GM18498 (cell line): ENCODE results near the gene ETNPPL.

Source experiments
- ATAC-seq: cut with Tn5 transposase; IDR thresholded peaks from one replicate; pipeline ENCODE4 v1.9.1; 2021; ENCODE audit warnings: mild to moderate bottlenecking, moderate library complexity; ENCODE audit not compliant: unreplicated experiment

Gene ETNPPL

DNA sequence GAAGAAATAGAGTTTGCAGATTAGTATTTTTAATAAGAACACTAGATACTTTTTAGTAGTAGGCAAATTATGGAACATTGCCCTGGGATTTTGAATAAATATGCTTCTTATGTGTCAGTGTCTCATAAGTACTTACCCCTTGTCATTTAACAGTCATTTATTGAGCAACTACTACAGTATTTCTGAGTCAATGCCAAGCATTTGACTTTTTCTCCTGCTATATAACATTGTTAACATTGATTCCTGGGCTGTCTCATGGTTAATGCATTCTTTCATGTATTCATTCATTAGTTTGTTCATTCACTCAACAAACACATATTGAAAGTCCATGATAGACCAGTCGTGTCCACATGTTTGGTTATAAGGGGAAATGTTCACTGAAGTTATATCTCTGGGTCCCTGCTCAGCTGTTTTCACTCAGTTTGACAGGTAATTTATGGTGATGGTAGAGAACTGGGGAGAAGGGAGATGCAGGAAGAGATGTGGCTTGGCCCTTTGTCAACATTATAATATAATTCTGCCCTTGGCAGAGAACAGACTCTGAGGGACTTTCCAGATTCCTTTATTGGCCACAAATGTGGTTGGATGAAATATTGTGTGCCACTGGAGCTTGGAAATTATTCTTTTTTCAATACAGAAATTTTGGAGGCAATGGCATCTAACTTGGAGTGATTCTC lies 62.6 kb downstream of the ETNPPL start:
- no peak for ATAC-seq

- no peak for ATAC-seq
Observed at GRCh38 chr4:108696160-108696559, 66.7 kb downstream of the ETNPPL start.

DNA sequence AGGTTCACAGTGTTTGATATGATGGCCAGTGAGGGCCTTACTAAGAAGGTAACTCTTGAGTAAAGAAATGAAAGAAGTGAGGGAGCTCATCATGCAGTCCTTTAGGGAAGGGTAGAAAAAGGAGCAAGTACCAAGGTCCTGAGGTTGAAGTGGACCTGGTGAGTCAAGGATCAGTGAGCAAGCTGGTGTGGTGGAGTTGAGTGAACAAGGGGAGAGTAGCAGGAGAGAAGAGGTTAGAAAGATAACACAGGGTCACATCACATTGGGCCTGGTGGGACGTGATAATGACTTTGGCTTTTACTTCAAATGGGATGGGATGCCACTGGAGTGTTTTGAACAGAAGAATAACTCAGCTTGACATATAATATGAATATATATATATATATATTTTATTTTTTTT lies 67.8 kb downstream of the ETNPPL start:
- no peak for ATAC-seq

GRCh38 chr4:108694423-108694822 lies 68.4 kb downstream of the ETNPPL start:
- ATAC-seq = no peak

GRCh38 chr4:108693819-108694218 lies 69.0 kb downstream of the ETNPPL start:
- no peak for ATAC-seq

GRCh38 chr4:108693211-108693610 lies 69.6 kb downstream of the ETNPPL start:
- no peak for ATAC-seq
